ENCODE measurements around the gene FAM83C. TPM values are rescaled to one million over a fixed set of nuclear protein-coding genes. Genes with fewer than 3 reads are reported as not detected.

Gene FAM83C
- total and polyA plus RNA-seq, 8 donors: not detected

GRCh38 chr20:35301426-35301825 is 9.2 kb upstream of the FAM83C start:
- H3K27ac ChIP-seq: no peak overlapping the region
- intact Hi-C loops (cut with DNase I): loop anchor here in 1 of 3 donors (5.0 kb wide), 1 partner anchor 136 kb away; the partner anchor contains the start of gene GDF5
- no peaks in the 10 kb centered on the region for H3K36me3 ChIP-seq
- FAIRE-seq (no peak), ATAC-seq (no peak), DNase-seq (no peak)
- 82 to 85% methylated on average over 2 of the region's 2 CpGs for WGBS, 2 donors
- no peak for TF ChIP-seq CTCF (IDR thresholded peaks at IDR 0.05)
- no peaks in the 10 kb centered on the region for H3K27me3 ChIP-seq
- H3K4me3 ChIP-seq: no peak overlapping the region
- no peaks in the 10 kb centered on the region for H3K9me3 ChIP-seq
- H3K4me1 ChIP-seq: no peaks in the 10 kb centered on the region

GRCh38 chr20:35300469-35301262 is 8.4 kb upstream of the FAM83C start:
- 64 to 81% methylated on average over 4 of the region's 4 CpGs for WGBS, 2 donors
- no peak for TF ChIP-seq CTCF (IDR thresholded peaks at IDR 0.05)
- H3K36me3 ChIP-seq: no peaks in the 10 kb centered on the region
- intact Hi-C loops (cut with DNase I): loop anchor here in 1 of 3 donors (5.0 kb wide), 1 partner anchor 137 kb away; the partner anchor contains the start of gene GDF5
- no peaks in the 10 kb centered on the region for H3K9me3 ChIP-seq
- no peak for DNase-seq
- no peak overlapping the region for H3K4me3 ChIP-seq
- ATAC-seq: no peak
- no peaks in the 10 kb centered on the region for H3K27me3 ChIP-seq
- no peak overlapping the region for H3K27ac ChIP-seq
- no peaks in the 10 kb centered on the region for H3K4me1 ChIP-seq
- no peak for FAIRE-seq

- H3K4me3 ChIP-seq: no peak overlapping the region
- H3K9me3 ChIP-seq: no peaks in the 10 kb centered on the region
- H3K27ac ChIP-seq: no peak overlapping the region
- ATAC-seq: no peak
- no peaks in the 10 kb centered on the region for H3K4me1 ChIP-seq
- intact Hi-C loops (cut with DNase I): loop anchor here in 1 of 3 donors (5.0 kb wide), 1 partner anchor 138 kb away; the partner anchor contains the start of gene GDF5
- H3K27me3 ChIP-seq: no peaks in the 10 kb centered on the region
- no peak for FAIRE-seq
- H3K36me3 ChIP-seq: no peaks in the 10 kb centered on the region
- TF ChIP-seq CTCF (IDR thresholded peaks at IDR 0.05): no peak
- DNase-seq: no peak
- WGBS, 2 donors: 70 to 78% methylated on average over 4 of the region's 4 CpGs
Observed at GRCh38 chr20:35299780-35300179, 7.6 kb upstream of the FAM83C start.

GRCh38 chr20:35298264-35298663 is 6.0 kb upstream of the FAM83C start:
- Histone ChIP-seq H3K9me3 (no peaks in the 10 kb centered on the region), H3K27me3 (no peaks in the 10 kb centered on the region), H3K4me1 (no peaks in the 10 kb centered on the region), H3K4me3 (no peak overlapping the region), H3K36me3 (no peaks in the 10 kb centered on the region), H3K27ac (no peak overlapping the region)
- ATAC-seq: no peak
- TF ChIP-seq CTCF (IDR thresholded peaks at IDR 0.05): no peak
- no peak for DNase-seq
- 48 to 50% methylated on average over 3 to 5 of the region's 5 CpGs for WGBS, 2 donors
- intact Hi-C loops (cut with DNase I): no loop called here
- FAIRE-seq: no peak

- H3K4me3 ChIP-seq: no peak overlapping the region
- ATAC-seq: no peak
- H3K4me1 ChIP-seq: no peaks in the 10 kb centered on the region
- H3K36me3 ChIP-seq: no peaks in the 10 kb centered on the region
- no peak for TF ChIP-seq CTCF (IDR thresholded peaks at IDR 0.05)
- DNase-seq: no peak
- no peak overlapping the region for H3K27ac ChIP-seq
- H3K27me3 ChIP-seq: no peaks in the 10 kb centered on the region
- intact Hi-C loops (cut with DNase I): no loop called here
- no peak for FAIRE-seq
- WGBS, 2 donors: 75 to 83% methylated on average over 14 of the region's 14 CpGs
- no peaks in the 10 kb centered on the region for H3K9me3 ChIP-seq
Observed at GRCh38 chr20:35297740-35298139, 5.5 kb upstream of the FAM83C start.
